ENCODE data around the gene LIN37. TPM values are rescaled to one million over a fixed set of nuclear protein-coding genes. Genes with fewer than 3 reads are reported as not detected.

The LIN37 gene
- total RNA-seq, 1 experiment from 2014 or later, result 5.9 TPM

DNA sequence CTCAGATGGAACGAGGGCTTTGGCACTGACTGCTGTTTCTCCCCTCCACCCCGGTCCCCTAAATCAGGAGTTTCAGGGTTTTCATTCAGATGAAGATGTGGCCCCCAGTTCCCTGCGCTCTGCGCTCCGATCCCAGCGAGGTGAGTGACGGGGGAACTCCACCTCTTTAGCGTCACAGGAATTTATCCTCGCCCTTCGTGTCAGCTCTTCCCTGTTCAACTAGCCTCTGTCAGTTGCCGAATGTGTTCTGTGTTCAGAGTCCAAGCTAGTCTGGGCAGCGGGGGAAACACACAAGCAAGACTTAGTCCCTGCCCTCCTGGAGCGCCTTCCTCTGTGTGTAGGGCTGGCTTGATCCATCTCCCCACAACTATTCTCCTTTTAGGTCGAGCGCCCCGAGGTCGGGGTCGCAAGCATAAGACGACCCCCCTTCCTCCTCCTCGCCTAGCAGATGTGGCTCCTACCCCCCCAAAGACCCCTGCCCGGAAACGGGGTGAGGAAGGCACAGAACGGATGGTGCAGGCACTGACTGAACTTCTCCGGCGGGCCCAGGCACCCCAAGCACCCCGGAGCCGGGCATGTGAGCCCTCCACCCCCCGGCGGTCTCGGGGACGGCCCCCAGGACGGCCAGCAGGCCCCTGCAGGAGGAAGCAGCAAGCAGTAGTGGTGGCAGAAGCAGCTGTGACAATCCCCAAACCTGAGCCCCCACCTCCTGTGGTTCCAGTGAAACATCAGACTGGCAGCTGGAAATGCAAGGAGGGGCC is 28.8 kb upstream of the LIN37 start:
- H3K4me1 Mint-ChIP-seq, result peaks cover 26 to 27% of the 10 kb centered on the region in 2 experiments
- no peaks in the 10 kb centered on the region for H3K27me3 ChIP-seq (ENCODE audit: insufficient read depth, low read length)
- DNase-seq, result no peak
- H3K4me2 ChIP-seq (ENCODE audit: insufficient read depth, insufficient read length, low read length), result peak overlapping the region; percentile 89
- no peak overlapping the region for H2BK12ac ChIP-seq (ENCODE audit: insufficient read length, low read depth, low read length)
- H3K4me3 Mint-ChIP-seq, result peak overlapping the region; percentile 87 to 92
- H3K27me3 Mint-ChIP-seq (ENCODE audit: low read depth), result no peaks in the 10 kb centered on the region
- no peak overlapping the region for H3K14ac ChIP-seq (ENCODE audit: insufficient read depth, low read length)
- no peak overlapping the region for H3K56ac ChIP-seq (ENCODE audit: insufficient read length, low read depth, low read length)
- H3K4ac ChIP-seq (ENCODE audit: low read depth, low read length), result no peak overlapping the region
- peaks cover 6% of the 10 kb centered on the region for H4K20me1 ChIP-seq (ENCODE audit: control insufficient read depth, insufficient read depth, insufficient read length)
- 0 out of 7 replicates have a peak overlapping the region, but pooled peaks of 1 of the 3 experiments have one; percentile 34 for H3K27ac Mint-ChIP-seq
- peak overlapping the region; percentile 75 for H3K9ac ChIP-seq (ENCODE audit: extremely low read depth, insufficient read length, low read length)
- no peaks in the 10 kb centered on the region for H3K9me3 ChIP-seq (ENCODE audit: control insufficient read depth, low read depth, low read length)
- H3K36me3 Mint-ChIP-seq (ENCODE audit: insufficient read depth in 1 of 3, low read depth in 3 of 3), result peaks cover 25 to 44% (median 43%) of the 10 kb centered on the region in 3 experiments; a peak in 6 of 7 replicates
- no peak overlapping the region for H3K23ac ChIP-seq (ENCODE audit: insufficient read length, low read depth, low read length)
- no peaks in the 10 kb centered on the region; a peak in 1 of 5 replicates for H3K9me3 Mint-ChIP-seq
- H3K79me1 ChIP-seq (ENCODE audit: insufficient read depth, low read depth, low read length, poor library complexity, severe bottlenecking), result no peaks in the 10 kb centered on the region
- no peak overlapping the region for H2BK15ac ChIP-seq (ENCODE audit: low read depth, low read length)
- no peak overlapping the region for H2AK5ac ChIP-seq (ENCODE audit: insufficient read length, low read length)
- TF ChIP-seq, protein P1, sequence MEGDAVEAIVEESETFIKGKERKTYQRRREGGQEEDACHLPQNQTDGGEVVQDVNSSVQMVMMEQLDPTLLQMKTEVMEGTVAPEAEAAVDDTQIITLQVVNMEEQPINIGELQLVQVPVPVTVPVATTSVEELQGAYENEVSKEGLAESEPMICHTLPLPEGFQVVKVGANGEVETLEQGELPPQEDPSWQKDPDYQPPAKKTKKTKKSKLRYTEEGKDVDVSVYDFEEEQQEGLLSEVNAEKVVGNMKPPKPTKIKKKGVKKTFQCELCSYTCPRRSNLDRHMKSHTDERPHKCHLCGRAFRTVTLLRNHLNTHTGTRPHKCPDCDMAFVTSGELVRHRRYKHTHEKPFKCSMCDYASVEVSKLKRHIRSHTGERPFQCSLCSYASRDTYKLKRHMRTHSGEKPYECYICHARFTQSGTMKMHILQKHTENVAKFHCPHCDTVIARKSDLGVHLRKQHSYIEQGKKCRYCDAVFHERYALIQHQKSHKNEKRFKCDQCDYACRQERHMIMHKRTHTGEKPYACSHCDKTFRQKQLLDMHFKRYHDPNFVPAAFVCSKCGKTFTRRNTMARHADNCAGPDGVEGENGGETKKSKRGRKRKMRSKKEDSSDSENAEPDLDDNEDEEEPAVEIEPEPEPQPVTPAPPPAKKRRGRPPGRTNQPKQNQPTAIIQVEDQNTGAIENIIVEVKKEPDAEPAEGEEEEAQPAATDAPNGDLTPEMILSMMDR (conservative IDR thresholded peaks at IDR 0.05), result no peak
- H2AFZ ChIP-seq (ENCODE audit: low read length), result no peak overlapping the region
- no peak overlapping the region for H4K91ac ChIP-seq (ENCODE audit: insufficient read length, low read depth, low read length)
- no CpG with 5 or more reads among the region's 32 CpGs for WGBS (ENCODE audit: extremely low coverage, insufficient read length, low lambda C conversion rate)
- H3K27ac ChIP-seq (ENCODE audit: insufficient read length, low read depth, low read length), result no peak overlapping the region
- no peak overlapping the region for H2BK20ac ChIP-seq (ENCODE audit: low read depth, low read length, poor library complexity, severe bottlenecking)
- no peak overlapping the region for H4K8ac ChIP-seq (replicated peaks; ENCODE audit: insufficient read length, low read depth, low read length)
- H3K79me2 ChIP-seq (ENCODE audit: insufficient read depth, low read length), result peaks cover 11% of the 10 kb centered on the region; the same call in 1 of the 2 replicates
- peaks cover 18% of the 10 kb centered on the region for H3K23me2 ChIP-seq (ENCODE audit: insufficient read length, low read depth, low read length, poor library complexity, severe bottlenecking)
- no peak overlapping the region for H2BK120ac ChIP-seq (ENCODE audit: low read depth, low read length, poor library complexity, severe bottlenecking)
- H3T11ph ChIP-seq (ENCODE audit: low read length), result no peak overlapping the region
- no peak overlapping the region for H4K5ac ChIP-seq (ENCODE audit: insufficient read length, low read depth, low read length)
- no peak overlapping the region for H2BK5ac ChIP-seq (ENCODE audit: insufficient read length, low read length)
- no peak overlapping the region for H3K18ac ChIP-seq (ENCODE audit: insufficient read length, low read depth, low read length)
- peaks cover 4% of the 10 kb centered on the region; the same call in 1 of the 2 replicates for H3K4me1 ChIP-seq (ENCODE audit: insufficient read depth, low read length)

Data from H9 (cell line).